ENCODE measurements around the gene DMTF1. TPM values are rescaled to one million over a fixed set of nuclear protein-coding genes. Genes with fewer than 3 reads are reported as not detected.
A peak's percentile ranks its signal among the peaks of the same experiment; 100 is the strongest.

DMTF1 gene
- total and polyA plus RNA-seq, 2 donors (not counting 1 experiment from before 2014, with no cell fraction given) = 51.6 to 97.1 TPM

- Histone ChIP-seq H3K79me2 (ENCODE audit: control insufficient read depth, insufficient read depth, low read length) (peaks cover 2% of the 10 kb centered on the region), H4K20me1 (ENCODE audit: control insufficient read depth, extremely low read depth, insufficient read depth, low read length) (no peaks in the 10 kb centered on the region), H3K9me3 (ENCODE audit: control insufficient read depth, insufficient read depth, low read depth, low read length) (no peaks in the 10 kb centered on the region), H3K9ac (ENCODE audit: insufficient read depth, low read length) (peak within 1 kb of the TSS; percentile 85), H2AFZ (ENCODE audit: low read length) (peak within 1 kb of the TSS; percentile 92), H3K27me3 (ENCODE audit: control insufficient read depth, insufficient read depth, low read length) (peaks cover 3% of the 10 kb centered on the region), H3K4me1 (ENCODE audit: control insufficient read depth, extremely low read depth, insufficient read depth, low read length) (no peaks in the 10 kb centered on the region), H3K4me2 (ENCODE audit: extremely low read depth, insufficient read depth, low read length) (peak within 1 kb of the TSS; percentile 87), H3K27ac (ENCODE audit: insufficient read depth, low read length) (peak within 1 kb of the TSS; percentile 82), H3K36me3 (ENCODE audit: control insufficient read depth, insufficient read depth, low read length) (no peaks in the 10 kb centered on the region), H3K4me3 (replicated peaks in 1 of 4; ENCODE audit: control extremely low read depth in 1 of 4, insufficient read depth in 1 of 4, low read depth in 3 of 4, low read length in 4 of 4) (peak within 1 kb of the TSS; percentile 85 to 91 (median 90))
- TF ChIP-seq EZH2 (IDR thresholded peaks at IDR 0.05; ENCODE audit: low read length, missing control alignments) (no peak), CTCF (conservative IDR thresholded peaks at IDR 0.05 in 1 of 2, IDR thresholded peaks at IDR 0.05 in 1 of 2; ENCODE audit: low read depth in 1 of 2, low read length in 2 of 2) (no peak)
- DNase-seq (ENCODE audit: low read depth in 2 of 2) = peak; percentile 63 to 79
Observed at GRCh38 chr7:87219545-87220025, 67.3 kb downstream of the DMTF1 start, which contains the start of gene TMEM243. Gene TMEM243 (minus strand): TSS chr7:87219732. CDS start chr7:87219503, 229 bp downstream.

- DNase-seq (ENCODE audit: low read depth in 2 of 2) = peak; percentile 65 to 78
- TF ChIP-seq EZH2 (IDR thresholded peaks at IDR 0.05; ENCODE audit: low read length, missing control alignments) (no peak), CTCF (conservative IDR thresholded peaks at IDR 0.05 in 1 of 2, IDR thresholded peaks at IDR 0.05 in 1 of 2; ENCODE audit: low read depth in 1 of 2, low read length in 2 of 2) (peak in 1 of 2 donors; percentile 5)
- Histone ChIP-seq H3K79me2 (ENCODE audit: control insufficient read depth, insufficient read depth, low read length) (peaks cover 2% of the 10 kb centered on the region), H3K4me2 (ENCODE audit: extremely low read depth, insufficient read depth, low read length) (peak overlapping the region; percentile 87), H3K36me3 (ENCODE audit: control insufficient read depth, insufficient read depth, low read length) (no peaks in the 10 kb centered on the region), H3K4me3 (replicated peaks in 1 of 4; ENCODE audit: control extremely low read depth in 1 of 4, insufficient read depth in 1 of 4, low read depth in 3 of 4, low read length in 4 of 4) (peak overlapping the region; percentile 85 to 91 (median 90)), H3K9ac (ENCODE audit: insufficient read depth, low read length) (peak overlapping the region; percentile 85), H3K9me3 (ENCODE audit: control insufficient read depth, insufficient read depth, low read depth, low read length) (no peaks in the 10 kb centered on the region), H3K27ac (ENCODE audit: insufficient read depth, low read length) (peak overlapping the region; percentile 82), H4K20me1 (ENCODE audit: control insufficient read depth, extremely low read depth, insufficient read depth, low read length) (no peaks in the 10 kb centered on the region), H2AFZ (ENCODE audit: low read length) (peak overlapping the region; percentile 80), H3K27me3 (ENCODE audit: control insufficient read depth, insufficient read depth, low read length) (peaks cover 3% of the 10 kb centered on the region), H3K4me1 (ENCODE audit: control insufficient read depth, extremely low read depth, insufficient read depth, low read length) (no peaks in the 10 kb centered on the region)
Observed at GRCh38 chr7:87220026-87220733, 67.9 kb downstream of the DMTF1 start.

- H3K79me2 ChIP-seq (ENCODE audit: control insufficient read depth, insufficient read depth, low read length) = peaks cover 2% of the 10 kb centered on the region
- peak overlapping the region; percentile 87 for H3K4me2 ChIP-seq (ENCODE audit: extremely low read depth, insufficient read depth, low read length)
- peak overlapping the region; percentile 85 to 91 (median 90) for H3K4me3 ChIP-seq (replicated peaks in 1 of 4; ENCODE audit: control extremely low read depth in 1 of 4, insufficient read depth in 1 of 4, low read depth in 3 of 4, low read length in 4 of 4)
- no peak overlapping the region for H3K27ac ChIP-seq (ENCODE audit: insufficient read depth, low read length)
- H3K9me3 ChIP-seq (ENCODE audit: control insufficient read depth, insufficient read depth, low read depth, low read length) = no peaks in the 10 kb centered on the region
- peaks cover 3% of the 10 kb centered on the region for H3K27me3 ChIP-seq (ENCODE audit: control insufficient read depth, insufficient read depth, low read length)
- H3K9ac ChIP-seq (ENCODE audit: insufficient read depth, low read length) = no peak overlapping the region
- H4K20me1 ChIP-seq (ENCODE audit: control insufficient read depth, extremely low read depth, insufficient read depth, low read length) = no peaks in the 10 kb centered on the region
- H2AFZ ChIP-seq (ENCODE audit: low read length) = peak overlapping the region; percentile 80
- peak; percentile 12 to 17 for DNase-seq (ENCODE audit: low read depth in 2 of 2)
- H3K4me1 ChIP-seq (ENCODE audit: control insufficient read depth, extremely low read depth, insufficient read depth, low read length) = no peaks in the 10 kb centered on the region
- no peaks in the 10 kb centered on the region for H3K36me3 ChIP-seq (ENCODE audit: control insufficient read depth, insufficient read depth, low read length)
- TF ChIP-seq CTCF (conservative IDR thresholded peaks at IDR 0.05 in 1 of 2, IDR thresholded peaks at IDR 0.05 in 1 of 2; ENCODE audit: low read depth in 1 of 2, low read length in 2 of 2) = no peak
- no peak for TF ChIP-seq EZH2 (IDR thresholded peaks at IDR 0.05; ENCODE audit: low read length, missing control alignments)
Observed at GRCh38 chr7:87220734-87221215, 68.5 kb downstream of the DMTF1 start.

Measured in fibroblast of lung (primary cell).